H7 (cell line): Measurements from ENCODE around the gene DIP2C. TPM values are rescaled to one million over a fixed set of nuclear protein-coding genes. Genes with fewer than 3 reads are reported as not detected.
"Not testable (repeated sequence)": the region's sequence is repeated elsewhere in the genome, so short reads cannot be mapped to it uniquely, and the experiment has no call there.

Source experiments
- DNase-seq: peaks from one replicate; pipeline ENCODE4 v3.0.0; 2012
- H3K27me3 ChIP-seq: 2 replicates; pipeline ENCODE4 v1.6.0; 2011; ENCODE audit warnings: mild to moderate bottlenecking, low read length; ENCODE audit not compliant: control insufficient read depth, insufficient read depth
- H3K36me3 ChIP-seq: replicated peaks from 2 replicates; pipeline ENCODE4 v1.5.1; 2011; ENCODE audit warnings: low read length; ENCODE audit not compliant: control insufficient read depth, insufficient read depth
- H3K4me3 ChIP-seq: 2 replicates; pipeline ENCODE4 v1.5.1; 2011; ENCODE audit warnings: low read depth, mild to moderate bottlenecking, control low read depth, low read length, moderate library complexity; ENCODE audit not compliant: insufficient read depth
- total RNA-seq: library from RNA; depleted of rRNA; stranded (reverse); fragments of >200 nt; shearing (Covaris generic); gene quantifications from 2 replicates; pipeline ENCODE4 v1.2.3, GENCODE V29; 2014

The DIP2C gene
- total RNA-seq, 1 experiment from 2014 or later, result 4.8 TPM

GRCh38 chr10:662686-663465, 26.6 kb downstream of the DIP2C start:
- H3K36me3 ChIP-seq, result no peaks in the 10 kb centered on the region
- no peaks in the 10 kb centered on the region for H3K27me3 ChIP-seq
- H3K4me3 ChIP-seq, result no peak overlapping the region
- no peak for DNase-seq

GRCh38 chr10:662223-662605, 27.3 kb downstream of the DIP2C start:
- H3K4me3 ChIP-seq, result no peak overlapping the region
- no peaks in the 10 kb centered on the region for H3K36me3 ChIP-seq
- H3K27me3 ChIP-seq, result no peaks in the 10 kb centered on the region
- no peak for DNase-seq

- Histone ChIP-seq H3K36me3 (no peaks in the 10 kb centered on the region), H3K4me3 (no peak overlapping the region), H3K27me3 (no peaks in the 10 kb centered on the region)
- DNase-seq, result peak; percentile 84
These were observed 27.8 kb downstream of the DIP2C start for GRCh38 chr10:661597-662222.

GRCh38 chr10:660970-661596, 28.4 kb downstream of the DIP2C start:
- H3K27me3 ChIP-seq, result no peaks in the 10 kb centered on the region
- DNase-seq, result no peak
- H3K36me3 ChIP-seq, result no peaks in the 10 kb centered on the region
- no peak overlapping the region for H3K4me3 ChIP-seq

GRCh38 chr10:660413-660969, 29.0 kb downstream of the DIP2C start:
- Histone ChIP-seq H3K27me3 (no peaks in the 10 kb centered on the region), H3K36me3 (no peaks in the 10 kb centered on the region), H3K4me3 (no peak overlapping the region)
- no peak for DNase-seq

- no peaks in the 10 kb centered on the region for H3K36me3 ChIP-seq
- no peak for DNase-seq
These were observed 29.8 kb downstream of the DIP2C start for GRCh38 chr10:659688-660141.

GRCh38 chr10:657816-658350, 31.6 kb downstream of the DIP2C start:
- H3K36me3 ChIP-seq, DNase-seq, H3K4me3 ChIP-seq, H3K27me3 ChIP-seq: not testable (repeated sequence)

More at GRCh38 chr10:659688-660141, 29.8 kb downstream of the DIP2C start:
- Histone ChIP-seq H3K27me3 (no peaks in the 10 kb centered on the region), H3K4me3 (no peak overlapping the region)

- Histone ChIP-seq H3K36me3 (no peaks in the 10 kb centered on the region), H3K4me3 (no peak overlapping the region), H3K27me3 (no peaks in the 10 kb centered on the region)
- no peak for DNase-seq
These were observed 32.6 kb downstream of the DIP2C start for GRCh38 chr10:656883-657282.

- no peak for DNase-seq
- Histone ChIP-seq H3K36me3 (no peaks in the 10 kb centered on the region), H3K27me3 (no peaks in the 10 kb centered on the region)
These were observed 34.3 kb downstream of the DIP2C start for GRCh38 chr10:655184-655583.

GRCh38 chr10:654647-654996, 34.8 kb downstream of the DIP2C start:
- DNase-seq, result no peak
- H3K36me3 ChIP-seq, result no peaks in the 10 kb centered on the region
- H3K27me3 ChIP-seq, result no peaks in the 10 kb centered on the region
- no peak overlapping the region for H3K4me3 ChIP-seq

More at GRCh38 chr10:655184-655583, 34.3 kb downstream of the DIP2C start:
- H3K4me3 ChIP-seq, result no peak overlapping the region

- H3K36me3 ChIP-seq, result no peaks in the 10 kb centered on the region
- no peak overlapping the region for H3K4me3 ChIP-seq
- DNase-seq, result no peak
- no peaks in the 10 kb centered on the region for H3K27me3 ChIP-seq
These were observed 35.3 kb downstream of the DIP2C start for GRCh38 chr10:653991-654646.

GRCh38 chr10:652832-653459, 36.5 kb downstream of the DIP2C start:
- not testable (repeated sequence) for DNase-seq, H3K36me3 ChIP-seq, H3K4me3 ChIP-seq, H3K27me3 ChIP-seq

- Histone ChIP-seq H3K4me3 (no peak overlapping the region), H3K27me3 (no peaks in the 10 kb centered on the region), H3K36me3 (no peaks in the 10 kb centered on the region)
- DNase-seq, result peak; percentile 67
These were observed 37.2 kb downstream of the DIP2C start for GRCh38 chr10:652233-652632.

- no peak for DNase-seq
- H3K27me3 ChIP-seq, result no peaks in the 10 kb centered on the region
- H3K36me3 ChIP-seq, result no peaks in the 10 kb centered on the region
- H3K4me3 ChIP-seq, result no peak overlapping the region
These were observed 37.8 kb downstream of the DIP2C start for GRCh38 chr10:651692-652091.
